Stimulated activated CD4-positive, alpha-beta T cell treated with anti-CD3 and anti-CD28 coated beads, Interleukin-15, amount 100 ng/mL, for 24 hours (primary cell): ENCODE data around the gene S1PR3.

Experiments used
- DNase-seq: peaks from one replicate; pipeline ENCODE4 v3.0.0-alpha.2; 2020

Gene S1PR3

GRCh38 chr9:89010526-89011111 lies 19.4 kb downstream of the S1PR3 start:
- no peak for DNase-seq

DNA sequence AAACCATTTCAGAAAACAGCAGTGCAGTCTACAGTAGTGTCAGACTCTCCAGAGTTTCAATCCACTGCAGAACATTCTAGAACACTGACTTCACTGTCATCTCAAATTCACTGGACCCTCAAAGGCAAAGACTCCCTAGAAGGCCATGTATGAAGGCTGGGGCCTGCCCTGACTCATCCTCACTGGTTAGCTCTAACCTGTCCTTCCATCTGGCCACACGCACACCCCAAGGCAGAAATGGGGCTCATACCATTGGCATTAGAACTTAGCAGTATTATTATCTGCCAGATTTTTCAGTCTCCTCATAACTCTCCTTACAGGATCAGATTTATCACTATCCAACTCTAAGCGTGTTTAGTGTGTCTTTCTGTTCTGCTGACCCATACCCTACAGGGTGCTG lies 20.4 kb downstream of the S1PR3 start:
- no peak for DNase-seq

DNA sequence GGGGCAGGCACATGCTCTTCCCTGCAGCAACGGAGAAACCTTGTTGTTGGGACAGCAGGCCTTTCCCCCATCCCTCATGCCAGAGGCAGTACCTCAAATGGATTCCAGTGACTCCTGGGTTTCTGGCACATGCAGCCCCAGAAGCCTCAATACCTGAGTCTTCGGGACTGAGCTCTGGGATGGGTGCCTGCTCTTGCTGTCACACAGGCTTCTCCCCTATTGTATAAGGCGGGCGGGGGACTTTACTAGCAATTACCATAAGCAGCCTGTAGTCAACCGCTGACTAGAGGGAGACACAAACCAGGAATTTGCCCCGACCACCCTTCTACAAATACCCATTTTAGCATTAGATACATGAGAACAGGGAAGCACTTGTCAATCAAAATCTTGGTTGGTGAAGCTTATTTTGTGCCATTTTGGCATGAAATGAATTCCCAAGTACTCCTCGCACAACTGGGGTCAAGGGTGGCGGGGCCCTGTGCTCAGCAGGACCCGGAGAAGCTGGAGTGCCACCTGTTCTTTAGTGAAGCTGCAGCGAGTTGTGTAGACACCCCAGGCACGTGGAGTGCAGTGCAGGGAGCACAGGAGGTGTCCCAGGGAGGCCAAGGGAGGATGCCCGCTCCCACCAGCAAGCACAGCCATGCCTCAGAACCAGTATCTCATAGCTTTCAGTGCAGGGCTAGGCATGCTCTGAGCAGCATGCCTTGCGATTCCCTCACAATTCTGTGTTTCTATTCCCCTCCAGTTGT lies 21.2 kb downstream of the S1PR3 start:
- no peak for DNase-seq

GRCh38 chr9:89013660-89014059 lies 22.4 kb downstream of the S1PR3 start:
- DNase-seq, result no peak

DNA sequence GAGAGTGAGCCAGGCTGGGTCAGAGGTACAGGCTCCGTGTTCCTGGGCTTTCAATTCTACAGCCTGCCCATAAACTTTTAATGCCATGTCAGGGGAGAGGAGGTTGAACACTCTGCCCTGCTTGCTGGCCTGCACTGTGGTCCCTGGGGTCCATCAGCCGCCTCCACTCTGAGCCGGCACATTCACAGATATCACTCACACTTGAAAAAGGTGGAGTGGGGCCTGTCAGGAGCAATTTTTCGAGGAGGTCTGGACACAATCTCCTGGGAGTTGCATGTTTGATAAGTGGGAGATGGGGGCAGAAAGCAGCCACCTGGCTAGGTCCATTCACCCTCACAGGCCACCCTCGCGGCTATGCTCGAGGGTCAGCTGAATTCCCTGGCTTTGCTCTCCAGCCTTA lies 22.9 kb downstream of the S1PR3 start:
- DNase-seq, result no peak

- DNase-seq, result no peak
These were observed 24.1 kb downstream of the S1PR3 start for GRCh38 chr9:89015336-89015735.

- no peak for DNase-seq
These were observed 29.5 kb downstream of the S1PR3 start for GRCh38 chr9:89020754-89021153.

- no peak for DNase-seq
These were observed 30.0 kb downstream of the S1PR3 start for GRCh38 chr9:89021154-89021803.

DNA sequence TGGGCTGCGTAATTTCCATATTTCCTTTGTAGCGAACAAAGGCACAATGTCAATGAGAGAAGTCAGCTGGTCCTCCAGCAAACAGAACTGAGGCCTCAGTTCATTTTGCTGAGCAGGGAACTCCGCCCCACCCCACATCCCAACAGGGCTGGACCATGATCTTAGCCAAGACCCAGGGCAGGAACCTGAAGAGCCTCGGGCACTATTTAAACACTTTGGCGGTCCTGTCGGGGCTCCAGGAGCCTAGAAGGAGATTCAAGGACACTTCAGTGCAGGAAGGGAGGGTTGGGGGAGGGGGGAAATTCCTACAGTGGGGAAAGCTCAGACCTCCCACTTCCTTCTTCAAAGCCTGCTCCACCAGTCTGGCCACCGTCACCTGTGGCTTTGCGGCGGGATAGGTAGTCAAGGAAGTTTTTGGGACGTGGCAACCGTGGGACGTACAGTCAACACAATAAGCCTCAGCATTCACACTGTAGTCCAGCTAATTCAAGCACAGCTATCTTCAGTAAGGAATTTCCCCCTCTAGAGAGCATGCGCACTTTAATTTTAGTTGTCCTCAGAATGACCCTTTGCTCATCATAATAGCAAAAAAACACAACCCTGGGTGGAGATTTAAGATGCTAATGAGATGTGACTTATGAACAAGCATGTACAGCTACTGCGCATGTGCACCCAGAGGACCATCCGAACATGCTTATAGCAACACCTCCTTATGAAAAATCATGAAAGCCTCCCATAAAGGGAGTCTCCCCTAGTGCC lies 30.9 kb downstream of the S1PR3 start:
- DNase-seq, result no peak

DNA sequence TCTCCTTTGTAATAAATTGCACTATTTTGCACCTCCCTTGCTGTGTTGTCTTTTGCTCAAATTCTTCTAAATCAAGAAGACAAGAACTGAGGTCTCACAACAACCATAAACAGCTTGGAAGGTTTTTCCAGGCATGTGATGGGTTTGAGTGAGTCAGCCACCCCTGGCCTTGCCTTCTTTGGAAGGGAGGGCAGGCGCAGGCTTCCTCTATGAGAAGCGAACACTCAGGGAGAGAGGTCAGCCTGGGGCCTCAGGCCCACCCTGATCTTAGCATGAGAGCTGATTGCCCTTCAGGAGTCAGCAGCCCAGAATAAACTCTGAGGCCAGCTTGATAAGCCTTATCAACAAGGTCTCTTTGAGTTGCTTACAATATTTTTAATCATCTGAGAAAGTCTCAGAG lies 31.6 kb downstream of the S1PR3 start:
- no peak for DNase-seq

- DNase-seq, result no peak
These were observed 32.5 kb downstream of the S1PR3 start for GRCh38 chr9:89023740-89024139.

DNA sequence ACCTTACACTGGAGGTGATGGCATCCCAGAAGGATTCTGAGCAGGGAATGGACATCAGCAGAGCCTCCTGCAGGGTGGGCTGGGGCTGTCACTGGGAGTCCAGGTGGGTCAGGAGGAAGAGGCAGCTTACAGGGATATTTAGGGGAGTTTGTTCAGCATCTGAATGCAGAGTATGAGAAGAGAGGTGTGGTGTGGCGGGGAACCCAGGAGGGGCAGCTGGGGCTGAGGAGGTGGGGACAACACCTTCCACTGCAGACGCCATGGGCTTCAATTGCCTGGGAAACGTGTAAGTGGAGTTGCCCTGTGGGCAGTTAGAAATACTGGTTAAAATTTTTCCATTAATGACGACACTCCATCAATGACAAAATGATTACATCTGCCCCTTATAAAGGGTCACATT lies 33.5 kb downstream of the S1PR3 start:
- DNase-seq, result no peak

DNA sequence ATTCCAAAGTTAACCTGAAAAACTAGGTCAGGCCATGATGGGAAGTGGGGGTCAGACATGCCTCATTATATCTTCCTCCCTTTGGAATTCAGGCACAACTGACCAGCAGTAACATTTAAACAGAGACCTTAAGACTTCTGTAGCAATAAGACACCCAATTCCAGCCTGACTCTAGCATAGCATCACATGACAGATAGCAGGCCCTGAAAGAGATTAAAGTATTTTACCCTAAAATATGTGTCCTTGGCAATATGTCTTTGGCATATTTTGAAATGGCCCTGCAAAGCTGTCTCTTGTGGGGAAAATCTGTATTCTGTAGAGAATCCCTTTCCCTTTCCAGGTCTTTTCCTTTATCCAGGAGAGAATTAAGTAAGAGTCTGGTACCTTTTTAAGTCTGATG lies 34.3 kb downstream of the S1PR3 start:
- DNase-seq, result no peak

DNA sequence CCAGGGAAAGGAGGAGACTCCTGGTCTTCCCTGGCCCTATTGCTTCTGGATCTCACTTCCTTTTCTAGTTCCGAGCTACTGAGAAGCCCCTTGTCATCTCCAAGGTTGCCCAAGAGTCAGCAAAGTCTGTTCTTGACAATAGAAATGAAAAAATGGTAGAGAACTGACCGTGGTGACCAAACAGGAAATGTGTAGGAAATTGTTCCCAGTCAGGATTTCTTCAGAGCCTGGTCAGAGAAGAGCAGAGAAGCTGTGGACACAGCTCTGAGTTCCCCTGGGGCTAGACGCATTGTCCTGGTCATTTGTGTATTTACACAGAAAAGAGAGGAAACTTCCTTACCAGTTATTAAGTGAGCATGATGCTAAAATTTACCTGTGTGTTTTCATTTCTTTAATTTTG lies 35.6 kb downstream of the S1PR3 start:
- no peak for DNase-seq

DNA sequence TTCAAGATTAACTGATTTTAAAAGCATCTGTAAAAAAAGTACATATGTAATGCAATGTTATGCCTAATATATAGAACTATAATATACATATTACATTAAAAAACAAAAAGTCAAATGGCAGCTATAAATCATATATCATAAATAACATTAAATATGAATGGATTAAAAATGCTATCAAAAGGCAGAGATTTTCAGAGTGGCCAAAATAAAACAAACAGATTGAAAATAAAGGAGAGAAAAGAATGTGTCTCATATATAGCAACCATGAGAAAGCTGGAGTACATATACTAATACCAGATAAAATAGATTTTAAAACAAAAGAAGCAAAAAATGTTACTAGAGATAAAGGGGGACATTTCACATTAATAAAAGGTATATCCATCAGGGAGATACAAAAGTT lies 38.5 kb downstream of the S1PR3 start:
- no peak for DNase-seq

- DNase-seq, result no peak
These were observed 40.9 kb downstream of the S1PR3 start for GRCh38 chr9:89032173-89032572.

GRCh38 chr9:89032661-89033060 lies 41.4 kb downstream of the S1PR3 start:
- DNase-seq, result no peak

DNA sequence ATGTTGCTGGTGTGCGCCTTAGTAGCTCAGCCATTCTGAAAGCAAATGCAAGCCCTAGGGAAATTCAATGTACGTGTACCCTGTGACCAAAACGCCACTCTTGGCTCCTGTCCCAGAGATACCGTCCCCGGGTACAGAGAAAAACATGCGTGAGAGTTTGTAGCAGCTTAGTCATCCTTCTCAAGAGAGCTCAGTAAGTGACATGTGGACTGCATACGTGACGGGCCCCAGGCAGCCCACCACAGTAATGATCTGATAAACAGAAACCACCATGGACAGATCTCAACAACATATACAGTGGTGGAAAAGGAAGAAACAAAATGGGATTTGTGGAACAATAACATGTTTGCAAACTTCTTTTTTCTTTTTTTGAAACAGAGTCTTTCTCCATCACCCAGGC lies 45.1 kb downstream of the S1PR3 start:
- DNase-seq, result no peak

- DNase-seq, result no peak
These were observed 45.6 kb downstream of the S1PR3 start for GRCh38 chr9:89036891-89037290.

DNA sequence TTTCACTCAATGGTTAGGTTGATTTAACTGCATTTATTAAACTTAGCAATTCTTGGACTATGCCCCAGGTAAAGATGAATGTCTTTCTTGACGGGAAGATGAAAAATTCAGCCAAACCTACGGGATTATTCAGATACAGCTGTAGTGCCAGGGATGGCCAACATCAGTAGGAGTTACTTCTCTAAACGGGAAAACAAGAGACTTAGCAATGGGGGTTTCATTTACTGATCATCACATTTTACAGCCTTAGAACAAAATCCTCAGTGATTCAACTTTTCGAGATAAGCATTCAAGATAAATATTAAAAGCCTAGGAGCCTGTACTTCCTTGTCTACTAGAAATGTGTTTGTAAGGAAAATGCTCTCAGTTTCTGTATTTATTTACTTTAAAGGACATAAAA lies 46.1 kb downstream of the S1PR3 start:
- no peak for DNase-seq

GRCh38 chr9:89037891-89038290 lies 46.6 kb downstream of the S1PR3 start:
- no peak for DNase-seq

- DNase-seq, result no peak
These were observed 47.3 kb downstream of the S1PR3 start for GRCh38 chr9:89038382-89039103.

- DNase-seq, result no peak
These were observed 47.8 kb downstream of the S1PR3 start for GRCh38 chr9:89039104-89039465.
